ENCODE measurements around the gene EPHA2. TPM values are rescaled to one million over a fixed set of nuclear protein-coding genes. Genes with fewer than 3 reads are reported as not detected.
A peak's percentile ranks its signal among the peaks of the same experiment; 100 is the strongest.

Gene EPHA2
- polyA plus RNA-seq, 2 of the 4 experiments (the other 2 are of a cell fraction): 59.3 to 93.2 TPM

- Histone ChIP-seq H3K4me2 (peak overlapping the region; percentile 79), H3K4me1 (peaks cover 60% of the 10 kb centered on the region), H3K4me3 (no peak overlapping the region), H3K27ac (peak overlapping the region; percentile 95 to 100), H3K9me3 (no peaks in the 10 kb centered on the region)
- POLR2A ChIA-PET: interaction anchor here (0.6 to 1.3 kb wide), 3 partner anchors 81 to 142 kb away, joined by 3 to 5 read pairs (median 3); partner anchors contain the start of gene EPHA2
- 66% methylated on average over 11 of the region's 11 CpGs for WGBS (ENCODE audit: missing lambda C conversion rate)
- DNase-seq (ENCODE audit: low read depth in 1 of 2, low spot score in 1 of 2) (no peak), FAIRE-seq (no peak), ATAC-seq (no peak)
- CTCF ChIA-PET: interaction anchor here (3.2 to 12.5 kb wide), 3 partner anchors 75 to 168 kb away, joined by 17 to 222 read pairs (median 107); partner anchors contain the start of gene EPHA2
- TF ChIP-seq BHLHE40 (IDR thresholded peaks at IDR 0.05; ENCODE audit: low read depth, low read length): no peak
- TF ChIP-seq ZFP36 (IDR thresholded peaks at IDR 0.05; ENCODE audit: borderline replicate concordance, partially characterized antibody): peak; percentile 30
Observed at GRCh38 chr1:16075337-16076030, 80.4 kb downstream of the EPHA2 start.

Other genes starting within 250 kb of the EPHA2 start
- gene ZBTB17, start 180.0 kb downstream of the EPHA2 start, polyA plus RNA-seq (2011; rRNA removed): 13.8 and 14.9 TPM in 2 replicates
- 14.1 to 17.6 TPM (median 16.5 TPM) in 3 replicates for gene ZBTB17, start 180.0 kb downstream of the EPHA2 start, polyA plus RNA-seq (2017; fragmentation: RNase III; extraction: RNeasy Plus Mini Kit Qiagen cat#74134 plus additional on column Dnase treatment)
- gene SRARP, start 151.8 kb downstream of the EPHA2 start, polyA plus RNA-seq (2011; rRNA removed): not detected in 2 replicates
- gene SRARP, start 151.8 kb downstream of the EPHA2 start, polyA plus RNA-seq (2017; fragmentation: RNase III; extraction: RNeasy Plus Mini Kit Qiagen cat#74134 plus additional on column Dnase treatment): 0.03 TPM in 1 of 3 replicates, not detected in the others
- not detected in 2 replicates for gene HSPB7, start 138.0 kb downstream of the EPHA2 start, polyA plus RNA-seq (2011; rRNA removed)
- not detected in 3 replicates for gene HSPB7, start 138.0 kb downstream of the EPHA2 start, polyA plus RNA-seq (2017; fragmentation: RNase III; extraction: RNeasy Plus Mini Kit Qiagen cat#74134 plus additional on column Dnase treatment)
- not detected in 2 replicates for gene CLCNKA, start 134.0 kb downstream of the EPHA2 start, polyA plus RNA-seq (2011; rRNA removed)
- 0.05 to 0.07 TPM (median 0.06 TPM) in 3 replicates for gene CLCNKA, start 134.0 kb downstream of the EPHA2 start, polyA plus RNA-seq (2017; fragmentation: RNase III; extraction: RNeasy Plus Mini Kit Qiagen cat#74134 plus additional on column Dnase treatment)
- 0.11 and 0.14 TPM in 2 replicates for gene CLCNKB, start 112.3 kb downstream of the EPHA2 start, polyA plus RNA-seq (2011; rRNA removed)
- 0.07 to 0.18 TPM (median 0.08 TPM) in 3 replicates for gene CLCNKB, start 112.3 kb downstream of the EPHA2 start, polyA plus RNA-seq (2017; fragmentation: RNase III; extraction: RNeasy Plus Mini Kit Qiagen cat#74134 plus additional on column Dnase treatment)
- gene FAM131C, start 82.4 kb downstream of the EPHA2 start, polyA plus RNA-seq (2011; rRNA removed): 2.3 and 2.9 TPM in 2 replicates
- gene FAM131C, start 82.4 kb downstream of the EPHA2 start, polyA plus RNA-seq (2017; fragmentation: RNase III; extraction: RNeasy Plus Mini Kit Qiagen cat#74134 plus additional on column Dnase treatment): 5.9 to 6.7 TPM (median 6.3 TPM) in 3 replicates
- 6.1 and 6.7 TPM in 2 replicates for gene ARHGEF19, start 56.6 kb upstream of the EPHA2 start, polyA plus RNA-seq (2011; rRNA removed)
- 7.6 to 9.5 TPM (median 9.2 TPM) in 3 replicates for gene ARHGEF19, start 56.6 kb upstream of the EPHA2 start, polyA plus RNA-seq (2017; fragmentation: RNase III; extraction: RNeasy Plus Mini Kit Qiagen cat#74134 plus additional on column Dnase treatment)
- 2.4 and 3.6 TPM in 2 replicates for gene CPLANE2, start 81.1 kb upstream of the EPHA2 start, polyA plus RNA-seq (2011; rRNA removed)
- gene CPLANE2, start 81.1 kb upstream of the EPHA2 start, polyA plus RNA-seq (2017; fragmentation: RNase III; extraction: RNeasy Plus Mini Kit Qiagen cat#74134 plus additional on column Dnase treatment): 2.6 to 3.7 TPM (median 2.8 TPM) in 3 replicates
- gene FBXO42, start 196.4 kb upstream of the EPHA2 start, polyA plus RNA-seq (2011; rRNA removed): 12.4 and 14.0 TPM in 2 replicates
- 4.7 to 5.8 TPM (median 5.4 TPM) in 3 replicates for gene FBXO42, start 196.4 kb upstream of the EPHA2 start, polyA plus RNA-seq (2017; fragmentation: RNase III; extraction: RNeasy Plus Mini Kit Qiagen cat#74134 plus additional on column Dnase treatment)
- gene SZRD1, start 211.2 kb upstream of the EPHA2 start, polyA plus RNA-seq (2011; rRNA removed): 56.8 and 62.9 TPM in 2 replicates
- gene SZRD1, start 211.2 kb upstream of the EPHA2 start, polyA plus RNA-seq (2017; fragmentation: RNase III; extraction: RNeasy Plus Mini Kit Qiagen cat#74134 plus additional on column Dnase treatment): 88.9 to 91.9 TPM (median 90.7 TPM) in 3 replicates

Data from A549 (cell line).